DOHH2 (cell line): ENCODE measurements around the gene C5.

Experiments used
- EZH2phosphoT487 ChIP-seq: fragments of 200-600 bp; sonication (generic); IDR thresholded peaks from 2 replicates; pipeline ENCODE4 v1.6.1; 2017; ENCODE audit warnings: borderline replicate concordance, mild to moderate bottlenecking, antibody characterized with exemption, low read length, moderate library complexity, mixed read lengths
- TF ChIP-seq, protein P1 (sequence below): fragments of 200-600 bp; sonication (generic); IDR thresholded peaks from one replicate; pipeline ENCODE4 v1.5.1; 2014; ENCODE audit warnings: antibody characterized with exemption, mild to moderate bottlenecking, low read depth, low read length; ENCODE audit not compliant: poor library complexity, severe bottlenecking

GRCh38 chr9:121059998-121060636 lies 10.0 kb upstream of the C5 start:
- TF ChIP-seq, protein P1, sequence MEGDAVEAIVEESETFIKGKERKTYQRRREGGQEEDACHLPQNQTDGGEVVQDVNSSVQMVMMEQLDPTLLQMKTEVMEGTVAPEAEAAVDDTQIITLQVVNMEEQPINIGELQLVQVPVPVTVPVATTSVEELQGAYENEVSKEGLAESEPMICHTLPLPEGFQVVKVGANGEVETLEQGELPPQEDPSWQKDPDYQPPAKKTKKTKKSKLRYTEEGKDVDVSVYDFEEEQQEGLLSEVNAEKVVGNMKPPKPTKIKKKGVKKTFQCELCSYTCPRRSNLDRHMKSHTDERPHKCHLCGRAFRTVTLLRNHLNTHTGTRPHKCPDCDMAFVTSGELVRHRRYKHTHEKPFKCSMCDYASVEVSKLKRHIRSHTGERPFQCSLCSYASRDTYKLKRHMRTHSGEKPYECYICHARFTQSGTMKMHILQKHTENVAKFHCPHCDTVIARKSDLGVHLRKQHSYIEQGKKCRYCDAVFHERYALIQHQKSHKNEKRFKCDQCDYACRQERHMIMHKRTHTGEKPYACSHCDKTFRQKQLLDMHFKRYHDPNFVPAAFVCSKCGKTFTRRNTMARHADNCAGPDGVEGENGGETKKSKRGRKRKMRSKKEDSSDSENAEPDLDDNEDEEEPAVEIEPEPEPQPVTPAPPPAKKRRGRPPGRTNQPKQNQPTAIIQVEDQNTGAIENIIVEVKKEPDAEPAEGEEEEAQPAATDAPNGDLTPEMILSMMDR: peak; percentile 83
- no peak for TF ChIP-seq EZH2phosphoT487
